Heart right ventricle (tissue), 16 donors: Measurements from ENCODE around the gene ADAMTS17. TPM values are rescaled to one million over a fixed set of nuclear protein-coding genes. Genes with fewer than 3 reads are reported as not detected.

Experiments
- ATAC-seq, 8 donors: fragments of 200-7000 bp; cut with Tn5 transposase; one replicate each; pipeline ENCODE4 v1.9.1; 2020; ENCODE audit warnings: mild to moderate bottlenecking in 8 of 8, moderate library complexity in 8 of 8, moderate number of reproducible peaks in 1 of 8
- DNase-seq, 2 donors: peaks; one replicate each; pipeline ENCODE4 v3.0.0-alpha.2; 2020
- H3K27ac ChIP-seq, 10 donors: fragments of 200-600 bp; sonication (generic) in 2 of 10; one replicate each; pipeline versions ENCODE4 v1.5.0 to v1.8.0; 2020 to 2022; ENCODE audit warnings: mild to moderate bottlenecking in 3 of 10
- H3K27me3 ChIP-seq, 7 donors: fragments of 200-600 bp; one replicate each; pipeline ENCODE4 v1.8.0; 2021 to 2022; ENCODE audit warnings: mild to moderate bottlenecking in 2 of 7
- H3K36me3 ChIP-seq, 9 donors: fragments of 200-600 bp; sonication (generic) in 1 of 9; one replicate each; pipeline versions ENCODE4 v1.5.0 to v1.8.0; 2020 to 2022; ENCODE audit warnings: mild to moderate bottlenecking in 2 of 9
- H3K4me1 ChIP-seq, 9 donors: fragments of 200-600 bp; sonication (generic) in 1 of 9; one replicate each; pipeline versions ENCODE4 v1.5.0 to v1.8.0; 2020 to 2022; ENCODE audit warnings: mild to moderate bottlenecking in 4 of 9
- H3K4me3 ChIP-seq, 10 donors: fragments of 200-600 bp; sonication (generic) in 2 of 10; one replicate each; pipeline versions ENCODE4 v1.5.0 to v1.8.0; 2020 to 2022; ENCODE audit warnings: mild to moderate bottlenecking in 7 of 10, moderate library complexity in 2 of 10
- H3K9me3 ChIP-seq, 11 donors: fragments of 200-600 bp in 10 of 11; sonication (generic) in 2 of 11; one replicate each; pipeline versions ENCODE4 v1.5.0 to v1.8.0; 2013 to 2022; ENCODE audit warnings: mild to moderate bottlenecking in 2 of 11, control low read depth in 1 of 11, moderate library complexity in 1 of 11
- WGBS, 2 donors: extraction: QIAGEN DNeasy Blood & Tissue Kit; methylation state at CpG; one replicate each; pipeline ENCODE4 v1.1.7; 2013; ENCODE audit warnings: inconsistent platforms in 1 of 2; 5-methylcytosine and 5-hydroxymethylcytosine counted together
- intact Hi-C, 10 donors: fragments of 100-400 bp; cut with DNase I; formaldehyde crosslinking; loops; one replicate each; pipeline versions ENCODE4 v1.11.1 to v1.14.2; 2022
- polyA plus RNA-seq, 2 donors: library from polyadenylated mRNA; stranded (reverse); fragments of 200-250 nt; gene quantifications; one replicate each; pipeline ENCODE4 v1.2.3, GENCODE V29; 2013
- total RNA-seq, 10 donors: library from RNA; stranded (reverse); fragmentation: NEBNext Ultra II Directional in 3 of 10; extraction: Animal tissue kit (Norgen Biotek cat#: 25700) in 3 of 10; gene quantifications; one replicate each; pipeline versions ENCODE4 v1.2.1 to v1.2.4, GENCODE V29; 2021 to 2023
- TF ChIP-seq, protein P1 (sequence below), 9 donors: fragments of 200-600 bp; sonication (generic) in 2 of 9; IDR thresholded peaks; one replicate each; pipeline versions ENCODE4 v1.5.0 to v1.8.0; 2021 to 2022; ENCODE audit warnings: antibody characterized with exemption in 9 of 9, mild to moderate bottlenecking in 5 of 9, moderate library complexity in 1 of 9
- donor health status: Arrhythmogenic right ventricular cardiomyopathy.
- donor health status: ischemic (EF 13 %, LVEDD 7.1; RV severe dilation, severe dysfunction).
- donor health status: healthy with polysubstance abuse.
- donor health status: DM: no; HTN: yes; CAD: no.
- donor health status: DM: no; HTN: no; CAD: no.
- donor health status: ischemic (EF 25% LVEDD 6.9; RV normal size, moderate dysfunction).
- donor health status: ischemic (EF 25% LVEDD 5.7; RV mildly dilated, moderate dysfunction).
- donor health status: healthy.
- donor health status: DM: yes; HTN: yes; CAD: no.
- donor health status: Ischemic cardiomyopathy.
- donor health status: ischemic (EF 35%, LVEDD 5.7; RV mildly dilated, moderate dysfunction).
- donor health status: nonischemic (EF 11% LVEDD 7.7; RV severe dilation, severe dysfunction).
- donor health status: DM: yes; HTN: yes; CAD: no.
- donor health status: PGD.
- donor health status: ischemic (EF 29% LVEDD 5.4; RV normal size, mild dysfunction).
- donor health status: nonischemic (EF 23%, LVEDD 6.1; RV moderate dilation, normal function).

Gene ADAMTS17
- total and polyA plus RNA-seq, 12 donors: 0.47 to 5.0 (median 1.2) TPM

DNA sequence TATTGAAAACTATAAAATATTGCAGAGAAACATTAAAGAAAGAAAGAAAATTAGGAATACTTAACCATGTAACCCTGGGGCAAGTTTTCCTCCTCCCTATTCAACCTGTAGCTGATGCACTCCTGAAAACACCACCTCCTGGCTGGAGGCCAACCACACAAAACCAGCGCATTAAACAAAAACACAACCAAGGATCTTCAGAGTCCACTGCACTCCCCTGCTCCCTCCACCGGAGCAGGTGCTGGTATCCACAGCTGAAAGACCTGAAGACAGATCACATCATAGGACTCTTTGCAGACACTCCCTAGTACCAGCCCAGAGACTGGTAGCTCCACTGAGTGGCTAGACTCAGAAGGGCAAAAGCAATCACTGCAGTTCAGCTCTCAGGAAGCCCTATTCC is 13.6 kb upstream of the ADAMTS17 start:
- no peak overlapping the region for H3K4me3 ChIP-seq
- peaks cover 0 to 7% (median 0%) of the 10 kb centered on the region in 9 donors for H3K4me1 ChIP-seq
- WGBS, 2 donors: 72 to 73% methylated on average over 2 of the region's 2 CpGs
- intact Hi-C loops: loop anchor here in 3 of 10 donors (10.0 kb wide), 2 partner anchors 209 to 649 kb away; no protein-coding TSS in a partner anchor
- ATAC-seq: no peak
- no peak overlapping the region for H3K27ac ChIP-seq
- H3K27me3 ChIP-seq: peaks cover 0 to 31% (median 17%) of the 10 kb centered on the region in 7 donors
- H3K36me3 ChIP-seq: no peaks in the 10 kb centered on the region
- peaks cover 0 to 10% (median 0%) of the 10 kb centered on the region in 11 donors for H3K9me3 ChIP-seq
- DNase-seq: no peak
- TF ChIP-seq, protein P1, sequence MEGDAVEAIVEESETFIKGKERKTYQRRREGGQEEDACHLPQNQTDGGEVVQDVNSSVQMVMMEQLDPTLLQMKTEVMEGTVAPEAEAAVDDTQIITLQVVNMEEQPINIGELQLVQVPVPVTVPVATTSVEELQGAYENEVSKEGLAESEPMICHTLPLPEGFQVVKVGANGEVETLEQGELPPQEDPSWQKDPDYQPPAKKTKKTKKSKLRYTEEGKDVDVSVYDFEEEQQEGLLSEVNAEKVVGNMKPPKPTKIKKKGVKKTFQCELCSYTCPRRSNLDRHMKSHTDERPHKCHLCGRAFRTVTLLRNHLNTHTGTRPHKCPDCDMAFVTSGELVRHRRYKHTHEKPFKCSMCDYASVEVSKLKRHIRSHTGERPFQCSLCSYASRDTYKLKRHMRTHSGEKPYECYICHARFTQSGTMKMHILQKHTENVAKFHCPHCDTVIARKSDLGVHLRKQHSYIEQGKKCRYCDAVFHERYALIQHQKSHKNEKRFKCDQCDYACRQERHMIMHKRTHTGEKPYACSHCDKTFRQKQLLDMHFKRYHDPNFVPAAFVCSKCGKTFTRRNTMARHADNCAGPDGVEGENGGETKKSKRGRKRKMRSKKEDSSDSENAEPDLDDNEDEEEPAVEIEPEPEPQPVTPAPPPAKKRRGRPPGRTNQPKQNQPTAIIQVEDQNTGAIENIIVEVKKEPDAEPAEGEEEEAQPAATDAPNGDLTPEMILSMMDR (IDR thresholded peaks at IDR 0.05): no peak

DNA sequence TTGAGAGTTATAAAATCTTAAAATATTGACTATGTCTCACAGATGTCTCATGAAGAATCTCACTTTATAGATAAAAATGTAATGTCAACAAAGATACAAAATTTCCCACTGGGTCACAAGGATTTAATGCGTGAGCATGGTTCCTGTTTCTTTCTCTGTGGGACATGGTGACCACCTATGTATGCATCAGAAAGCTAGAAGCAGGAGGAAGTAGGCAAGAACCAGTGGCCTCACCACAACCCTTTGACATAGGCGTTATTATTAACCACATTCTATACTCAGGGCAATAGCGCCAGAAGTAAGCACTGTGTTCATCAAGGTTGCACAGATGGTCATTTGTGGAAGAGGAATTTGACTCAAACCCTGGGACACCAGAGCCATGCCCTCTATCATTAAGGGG is 11.7 kb upstream of the ADAMTS17 start:
- ATAC-seq (no peak), DNase-seq (no peak)
- peaks cover 0 to 31% (median 17%) of the 10 kb centered on the region in 7 donors for H3K27me3 ChIP-seq
- H3K36me3 ChIP-seq: no peaks in the 10 kb centered on the region
- H3K4me3 ChIP-seq: no peak overlapping the region
- H3K9me3 ChIP-seq: no peaks in the 10 kb centered on the region
- TF ChIP-seq, protein P1 (IDR thresholded peaks at IDR 0.05): no peak
- intact Hi-C loops: loop anchor here in 7 of 10 donors (5.0 to 10.0 kb wide), 4 partner anchors 211 to 654 kb away; no protein-coding TSS in a partner anchor
- 89 to 93% methylated on average over 3 of the region's 3 CpGs for WGBS, 2 donors
- H3K27ac ChIP-seq: no peak overlapping the region
- peaks cover 0 to 15% (median 5%) of the 10 kb centered on the region in 9 donors for H3K4me1 ChIP-seq

DNA sequence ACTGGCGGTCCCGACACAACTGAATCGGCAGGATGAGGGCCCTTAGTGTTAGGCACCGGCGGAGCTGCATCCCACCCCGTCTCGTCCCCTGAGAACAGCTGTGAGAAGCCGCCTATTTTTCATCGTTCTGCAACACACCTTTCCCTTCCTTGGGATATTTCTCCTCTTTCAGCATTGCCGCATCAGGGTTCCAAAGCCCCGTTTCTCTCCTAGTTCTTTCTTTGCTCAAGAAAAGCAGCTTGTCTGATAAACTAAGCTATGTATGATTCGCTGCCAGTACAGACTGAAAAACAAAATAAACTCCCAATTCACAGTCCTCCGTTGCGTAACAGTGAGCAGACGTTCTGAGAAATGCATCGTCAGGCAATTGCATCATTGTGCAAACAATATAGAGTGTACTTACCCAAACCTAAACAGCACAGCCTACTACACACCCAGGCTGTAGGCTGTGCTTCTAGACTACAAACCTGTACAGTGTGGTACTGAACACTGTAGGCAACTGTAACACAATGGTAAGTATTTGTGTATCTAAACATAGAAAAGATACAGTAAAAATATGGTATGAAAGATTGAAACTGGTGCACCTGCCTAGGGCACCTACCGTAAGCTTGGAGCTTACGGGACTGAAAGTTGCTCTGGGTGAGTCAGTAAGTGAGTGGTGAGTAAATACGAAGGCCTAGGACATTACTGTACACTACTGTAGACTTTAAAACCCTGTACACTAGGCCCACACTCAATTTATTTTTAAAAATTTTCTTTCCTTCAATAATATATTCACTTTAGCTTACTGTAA is 8.9 kb upstream of the ADAMTS17 start:
- Histone ChIP-seq H3K4me3 (peak overlapping the region in 8 of 10 donors; percentile 38 to 90 (median 77)), H3K4me1 (peaks cover 0 to 15% (median 5%) of the 10 kb centered on the region in 9 donors), H3K27me3 (peaks cover 0 to 21% (median 14%) of the 10 kb centered on the region in 7 donors), H3K27ac (peak overlapping the region; percentile 64 to 99 (median 94)), H3K9me3 (no peaks in the 10 kb centered on the region), H3K36me3 (no peaks in the 10 kb centered on the region)
- 42 to 47% methylated on average over 19 of the region's 19 CpGs for WGBS, 2 donors
- ATAC-seq (peak in 4 of 8 donors; percentile 19 to 41 (median 30)), DNase-seq (no peak)
- intact Hi-C loops: loop anchor here in 8 of 10 donors (1.0 to 10.0 kb wide), 9 partner anchors 8 to 657 kb away; partner anchors contain the start of genes ASB7 (in 1 of the 8) and LINS1 (in 1 of the 8)
- TF ChIP-seq, protein P1 (IDR thresholded peaks at IDR 0.05): no peak

DNA sequence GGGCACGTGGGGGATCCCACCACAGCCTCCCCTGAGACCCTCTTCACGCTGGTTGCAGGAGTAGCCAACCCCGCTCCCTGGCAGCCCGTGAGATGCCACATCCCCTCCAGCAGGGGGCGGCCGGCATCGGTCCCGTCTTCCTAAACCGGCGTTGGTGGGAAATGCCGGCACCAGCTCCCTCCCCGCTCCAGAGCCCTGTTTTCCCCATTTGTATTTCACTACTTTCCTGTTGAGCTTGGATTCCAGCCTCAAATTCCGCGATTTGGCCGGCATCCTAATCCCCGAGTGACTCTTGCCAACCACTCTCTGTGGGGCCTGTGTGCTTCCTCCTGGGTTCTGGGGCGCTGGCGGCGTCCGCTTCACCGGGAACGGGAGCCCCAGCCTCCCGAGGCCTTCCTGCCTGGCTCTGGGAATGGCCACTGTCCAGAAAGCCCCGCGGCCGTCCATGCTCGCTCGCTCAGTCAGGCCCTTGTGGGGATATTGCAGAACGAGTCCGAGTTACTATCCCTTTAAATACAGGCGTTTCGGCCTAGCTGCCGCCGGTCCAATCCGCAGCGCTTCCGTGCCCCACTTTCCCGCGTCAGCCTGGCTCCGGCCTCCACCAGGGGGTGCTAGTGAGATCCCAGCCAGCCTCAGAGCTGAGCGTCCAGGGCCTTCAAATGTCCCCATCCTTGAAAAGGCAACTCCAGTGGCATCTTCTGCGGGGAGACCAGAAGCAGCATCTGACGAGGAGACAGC is 8.1 kb upstream of the ADAMTS17 start:
- TF ChIP-seq, protein P1 (IDR thresholded peaks at IDR 0.05): peak; percentile 78 to 93 (median 81)
- Histone ChIP-seq H3K36me3 (no peaks in the 10 kb centered on the region), H3K4me3 (peak overlapping the region; percentile 38 to 90 (median 77)), H3K9me3 (no peaks in the 10 kb centered on the region), H3K4me1 (peaks cover 0 to 15% (median 5%) of the 10 kb centered on the region in 9 donors), H3K27me3 (peaks cover 0 to 15% (median 11%) of the 10 kb centered on the region in 7 donors), H3K27ac (peak overlapping the region; percentile 64 to 99 (median 94))
- peak; percentile 95 to 98 (median 98) for ATAC-seq
- peak; percentile 93 for DNase-seq
- intact Hi-C loops: loop anchor here in 9 of 10 donors (1.0 to 10.0 kb wide), 15 partner anchors 8 to 657 kb away; partner anchors contain the start of genes ASB7 (in 2 of the 9) and LINS1 (in 2 of the 9)
- 1% methylated on average over 43 of the region's 43 CpGs for WGBS, 2 donors
